NCI-H2107 treated with DMSO at 0.1 percent for 48 hours (cell line): ENCODE results near the gene KRT39.

Experiments
- DNase-seq: peaks from one replicate; lab custom pipeline; 2025; ENCODE audit not compliant: unreplicated experiment; lab: John Stamatoyannopoulos, UW

KRT39 gene

GRCh38 chr17:40981115-40981514 lies 14.4 kb upstream of the KRT39 start:
- DNase-seq, result no peak

DNA sequence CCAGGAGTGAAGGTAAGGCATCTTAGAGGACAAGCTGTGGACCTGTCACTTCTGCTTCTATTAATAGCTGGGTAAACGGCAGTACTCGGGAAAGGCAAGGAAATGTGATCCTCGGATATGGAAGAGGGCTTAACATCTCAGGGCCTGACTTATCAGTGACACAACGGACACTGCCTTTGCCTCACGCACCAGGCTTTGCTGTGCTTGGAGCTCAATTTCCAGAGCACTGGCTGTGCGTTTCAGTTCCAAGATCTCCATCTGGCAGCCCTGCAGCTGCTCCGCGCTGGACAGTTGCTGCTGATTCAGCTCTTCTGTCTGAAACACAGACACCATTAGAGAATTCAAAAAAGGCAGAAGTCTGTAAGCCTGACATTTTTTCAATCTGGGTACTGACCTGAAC lies 13.8 kb upstream of the KRT39 start:
- peak; percentile 48 for DNase-seq

GRCh38 chr17:40980117-40980516 lies 13.4 kb upstream of the KRT39 start:
- no peak for DNase-seq

DNA sequence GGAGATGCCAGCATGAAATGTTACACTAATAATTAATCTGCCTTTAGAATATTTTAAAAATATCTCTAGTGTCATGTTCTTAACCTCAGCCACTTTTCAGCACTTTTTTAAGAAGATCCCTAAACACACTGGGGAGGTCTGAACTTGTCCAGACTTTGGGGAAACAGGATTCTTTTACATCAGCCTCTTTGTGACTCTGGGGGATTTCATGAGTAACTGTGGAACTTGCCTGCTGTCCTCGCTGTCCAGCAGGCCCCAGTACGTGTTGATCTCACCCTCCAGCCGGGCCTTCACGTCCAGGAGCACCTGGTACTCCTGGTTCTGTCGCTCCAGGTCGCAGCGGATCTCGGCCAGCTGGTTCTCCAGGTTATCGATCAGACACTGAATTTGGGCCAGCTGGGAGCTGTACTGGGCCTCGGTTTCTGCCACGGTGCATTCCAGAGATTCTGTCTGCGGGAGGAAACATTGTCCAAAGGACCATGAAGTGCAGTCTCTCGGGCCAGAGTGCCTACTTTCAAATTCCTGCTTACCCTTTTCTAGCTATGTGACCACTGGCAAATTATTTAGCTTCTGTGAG lies 11.9 kb upstream of the KRT39 start:
- DNase-seq, result no peak

- DNase-seq, result no peak
These were observed 8.8 kb upstream of the KRT39 start for GRCh38 chr17:40975516-40975915.

- DNase-seq, result no peak
These were observed 7.6 kb upstream of the KRT39 start for GRCh38 chr17:40974366-40974765.

GRCh38 chr17:40967582-40967981 lies 834 bp upstream of the KRT39 start:
- no peak for DNase-seq

DNA sequence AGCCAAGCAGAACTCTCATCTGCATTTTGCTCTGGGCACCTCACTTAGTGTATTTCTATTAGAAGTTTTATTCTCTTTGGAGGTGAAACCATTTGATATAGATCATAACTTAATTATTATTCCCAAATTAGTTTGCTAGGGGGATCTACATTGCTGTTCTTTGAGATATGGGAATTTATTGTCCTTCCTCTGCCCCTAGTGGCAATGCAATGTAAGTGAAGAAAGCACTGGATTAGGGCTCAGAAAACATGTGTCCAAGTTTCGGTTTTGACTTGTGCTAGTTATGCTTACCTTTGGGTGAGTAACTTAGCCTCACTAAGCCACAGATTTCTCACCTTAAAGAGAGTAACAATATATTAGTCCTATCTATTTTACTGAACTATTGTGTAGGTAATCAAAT lies 2.9 kb downstream of the KRT39 start:
- no peak for DNase-seq

GRCh38 chr17:40962059-40962561 lies 4.6 kb downstream of the KRT39 start:
- DNase-seq, result no peak

DNA sequence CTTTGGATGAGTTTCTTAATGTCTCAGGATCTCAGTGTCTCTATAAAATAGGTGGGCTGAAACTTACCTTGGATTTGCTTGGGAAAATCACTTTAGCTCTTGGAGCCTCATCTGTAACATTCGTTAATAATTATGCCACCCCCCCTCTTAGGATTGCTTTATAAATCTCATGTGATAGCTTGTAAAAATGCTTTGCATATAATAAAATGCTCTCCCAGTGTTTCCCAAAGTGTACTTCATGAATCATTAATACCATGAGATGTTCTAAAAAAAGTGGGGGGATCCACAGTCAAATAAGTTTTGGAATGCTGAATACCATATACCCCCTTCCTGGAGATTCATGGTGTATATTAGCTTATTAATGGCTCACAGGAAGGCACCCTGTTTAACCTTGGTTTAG lies 5.2 kb downstream of the KRT39 start:
- no peak for DNase-seq

DNA sequence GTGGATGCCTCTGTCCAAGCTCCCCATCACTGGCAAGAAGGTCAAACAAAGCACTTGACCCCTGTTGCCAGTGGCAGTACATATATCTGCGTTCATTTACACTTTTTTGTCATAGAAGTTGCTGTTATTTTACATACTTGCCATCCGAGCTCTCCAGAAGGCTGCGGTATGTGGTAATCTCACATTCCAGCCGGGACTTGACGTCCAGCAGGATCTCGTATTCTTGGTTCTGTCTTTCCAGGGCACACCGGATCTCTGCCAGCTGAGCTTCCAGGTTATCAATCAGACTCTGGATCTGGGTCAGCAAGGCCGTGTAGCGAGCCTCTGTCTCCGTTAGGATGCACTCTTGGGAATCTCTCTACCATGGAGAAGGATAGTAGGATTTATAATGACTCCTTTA lies 6.6 kb downstream of the KRT39 start:
- DNase-seq, result no peak

DNA sequence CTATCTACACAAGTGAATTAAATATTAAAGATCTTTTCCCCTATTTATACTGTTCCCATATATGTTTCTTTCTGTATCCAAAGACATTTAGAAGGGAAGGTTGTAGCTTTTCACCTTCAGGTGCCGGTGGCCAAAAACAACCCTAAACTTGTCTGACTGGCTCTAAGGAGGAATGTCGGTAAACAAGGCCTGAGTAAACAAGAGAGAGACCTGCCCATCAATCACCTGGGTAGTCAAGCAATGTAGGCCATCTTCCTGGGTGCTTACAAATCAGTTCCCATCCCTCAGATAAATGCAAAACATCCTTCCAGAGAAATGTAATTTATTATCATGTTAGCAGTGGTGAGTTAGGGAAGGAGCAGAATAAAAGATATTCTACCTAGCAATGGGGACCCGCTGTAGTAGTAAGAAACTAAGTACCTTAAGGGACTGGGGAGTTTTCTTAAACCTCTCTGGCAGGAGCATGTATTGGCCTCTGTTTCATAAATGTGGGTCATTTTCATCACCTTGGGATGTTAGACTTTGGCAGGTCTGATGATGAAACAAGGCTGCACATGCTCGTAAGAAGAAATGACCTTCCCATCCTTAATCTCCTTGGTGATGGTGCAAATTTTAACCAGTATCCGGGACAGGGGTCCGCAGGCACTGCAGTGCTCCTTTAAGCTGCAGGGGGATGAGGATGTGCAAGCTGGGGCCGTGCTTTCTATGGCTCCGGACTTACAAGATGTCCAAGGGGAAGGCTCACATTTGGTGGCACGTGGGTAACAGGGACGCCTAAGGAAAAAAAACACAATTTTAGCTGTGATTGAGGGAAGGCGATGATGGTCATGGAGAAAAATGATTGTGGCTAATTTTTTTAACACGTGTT lies 8.4 kb downstream of the KRT39 start:
- DNase-seq, result no peak

DNA sequence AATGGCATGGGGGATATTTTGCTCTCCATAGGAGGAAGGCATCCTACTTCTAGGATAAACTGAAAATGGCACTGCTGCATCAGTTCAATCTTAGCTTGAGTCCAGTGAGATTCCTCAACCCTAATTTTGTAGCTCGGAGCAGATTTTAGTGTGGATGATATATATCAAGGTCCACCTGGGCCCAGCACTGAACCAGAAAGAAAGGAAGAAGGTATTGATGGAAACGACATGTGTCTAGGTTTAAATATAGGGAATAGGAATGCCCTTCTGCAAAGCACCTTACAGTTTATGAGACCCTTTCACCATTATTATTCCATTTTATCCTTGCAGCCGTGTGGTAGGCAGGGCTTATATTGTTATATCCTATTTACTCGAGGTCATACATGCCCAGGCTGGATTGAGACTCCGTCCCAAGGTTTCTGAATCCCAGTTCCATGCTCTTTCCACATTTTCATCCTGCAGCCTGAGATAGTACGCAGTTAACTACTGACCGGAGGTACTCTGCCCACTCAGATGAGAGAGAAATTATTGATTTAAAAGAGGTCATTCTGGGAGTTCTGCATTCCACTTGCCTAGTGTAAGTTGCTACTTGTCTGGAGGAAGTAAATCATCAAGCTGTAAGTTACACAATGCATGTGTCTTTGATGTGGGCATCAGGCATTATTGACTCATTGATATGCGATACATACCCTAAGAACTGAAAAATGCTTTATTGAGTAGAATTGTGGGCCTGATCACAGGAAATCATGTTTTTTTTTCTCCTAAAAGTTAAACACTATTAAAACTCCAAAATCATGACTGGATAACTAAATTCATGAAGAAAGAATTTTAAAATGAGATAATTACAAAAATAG lies 10.1 kb downstream of the KRT39 start:
- no peak for DNase-seq

DNA sequence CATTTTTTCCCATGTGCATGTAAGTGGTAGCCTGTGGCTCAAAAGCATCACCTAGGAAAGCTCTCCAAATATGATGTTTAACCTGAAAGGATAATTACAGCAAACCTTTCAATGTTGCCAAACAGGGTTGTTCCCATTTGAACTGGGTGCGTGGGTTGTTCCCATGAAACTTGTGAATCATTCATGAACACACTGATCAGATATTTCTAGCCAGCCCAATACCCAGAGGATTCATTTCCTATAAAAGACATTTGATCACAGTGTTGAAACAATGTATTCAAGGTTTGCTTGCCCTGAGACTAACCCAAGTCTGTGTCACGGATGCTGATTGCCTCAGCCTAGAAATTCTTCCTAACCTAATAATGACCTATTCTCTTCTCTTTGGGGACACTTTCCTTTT lies 12.9 kb downstream of the KRT39 start:
- DNase-seq, result no peak

GRCh38 chr17:40952661-40953060 lies 14.1 kb downstream of the KRT39 start:
- DNase-seq, result no peak

DNA sequence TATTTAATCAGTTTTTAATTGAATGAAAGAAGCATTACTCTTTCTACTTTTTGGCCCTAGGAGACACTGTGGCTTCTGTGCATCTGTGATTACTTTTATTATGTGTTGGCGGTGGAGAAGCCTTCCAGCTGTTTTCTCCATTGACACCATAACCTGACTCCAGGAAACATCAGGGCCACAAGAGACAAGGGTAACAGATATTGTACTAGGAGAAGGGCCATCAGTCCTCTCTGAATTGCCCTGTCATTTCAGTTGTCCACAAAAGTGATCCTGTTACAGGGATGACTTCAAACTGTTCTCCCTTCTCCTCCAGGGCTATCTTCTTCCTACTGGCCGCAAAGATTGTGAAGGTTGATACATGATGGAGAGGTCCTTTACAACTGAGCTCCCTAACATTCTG lies 14.6 kb downstream of the KRT39 start:
- no peak for DNase-seq

GRCh38 chr17:40951011-40951622 lies 15.6 kb downstream of the KRT39 start:
- no peak for DNase-seq

DNA sequence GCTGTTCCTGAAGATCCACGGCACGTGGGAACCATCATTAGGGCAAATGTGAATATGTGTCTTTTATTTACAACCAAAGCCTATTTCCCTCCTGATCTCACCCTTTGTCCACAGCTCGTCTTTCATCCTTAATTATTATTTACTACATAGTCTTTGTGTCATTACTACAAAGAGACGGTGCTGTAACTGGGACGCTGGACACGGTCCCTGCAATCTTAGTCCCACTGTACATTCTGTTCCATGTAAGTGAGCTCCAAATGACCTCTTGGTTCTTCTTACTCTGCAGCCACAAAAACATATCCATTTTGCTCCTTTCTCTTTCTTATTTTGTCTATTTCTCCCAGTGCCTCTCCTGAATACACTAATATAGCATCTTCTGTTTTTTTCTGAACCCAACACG lies 16.6 kb downstream of the KRT39 start:
- peak; percentile 21 for DNase-seq

- DNase-seq, result peak; percentile 54
These were observed 17.3 kb downstream of the KRT39 start for GRCh38 chr17:40949418-40949817.

DNA sequence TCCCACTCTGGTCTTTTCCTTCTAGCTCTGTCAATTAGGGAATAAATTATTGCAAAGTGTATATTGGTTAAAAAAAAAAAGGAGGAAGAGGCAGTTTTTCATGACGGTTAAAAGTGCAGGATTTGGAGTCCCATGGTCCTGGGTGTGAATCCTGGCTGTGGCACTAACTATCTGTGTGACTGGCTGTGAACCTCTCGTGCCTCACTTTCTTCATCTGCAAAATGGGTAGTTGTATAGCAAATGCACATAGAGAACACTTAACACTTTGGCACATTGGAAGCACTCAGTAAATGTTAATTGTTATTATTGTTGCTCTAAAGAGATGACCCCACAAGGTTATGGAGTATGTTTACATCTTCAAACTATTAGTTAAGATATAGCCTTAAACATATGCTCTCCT lies 18.8 kb downstream of the KRT39 start:
- DNase-seq, result no peak

- DNase-seq, result no peak
These were observed 21.3 kb downstream of the KRT39 start for GRCh38 chr17:40945414-40945813.
